GM19238 (cell line): ENCODE results near the gene CMTR1.
A peak's percentile ranks its signal among the peaks of the same experiment; 100 is the strongest.
"Not testable (repeated sequence)": the region's sequence is repeated elsewhere in the genome, so short reads cannot be mapped to it uniquely, and the experiment has no call there.

ENCODE experiments used
- DNase-seq: peaks from one replicate; pipeline ENCODE4 v3.0.0; 2011; ENCODE audit warnings: low spot score; ENCODE audit not compliant: insufficient read length

Gene CMTR1

DNA sequence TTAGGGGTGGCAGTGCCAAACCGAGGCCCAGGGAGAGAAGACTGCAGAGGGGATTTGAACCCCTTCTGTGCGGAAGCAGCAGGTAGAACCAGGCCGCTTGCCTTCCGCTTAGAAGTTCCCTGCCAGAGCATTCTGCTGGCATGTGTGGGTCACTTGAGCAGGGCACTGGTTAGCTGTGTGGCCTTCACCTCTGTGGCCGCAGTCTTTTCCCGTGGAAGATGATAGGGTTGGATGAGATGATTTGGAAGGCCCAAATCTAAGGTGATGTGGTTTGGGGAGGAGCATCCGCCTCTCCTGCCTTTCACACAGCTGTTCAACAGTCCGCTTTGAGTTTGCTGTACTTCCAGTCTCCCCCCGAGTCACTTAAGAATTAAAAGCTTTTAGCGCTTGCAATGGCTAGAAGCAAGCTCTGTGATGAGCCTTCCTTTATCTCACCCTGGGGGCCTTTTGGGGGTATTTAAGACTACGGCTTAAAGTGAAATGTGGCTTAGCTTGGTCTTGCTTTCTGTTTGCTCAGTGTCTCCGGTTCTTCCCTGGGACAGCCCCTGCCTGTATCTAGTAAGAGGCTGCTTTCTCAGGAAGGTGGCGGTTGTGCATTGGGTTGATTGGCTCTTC lies 743 bp downstream of the CMTR1 start:
- DNase-seq: peak; percentile 27

DNA sequence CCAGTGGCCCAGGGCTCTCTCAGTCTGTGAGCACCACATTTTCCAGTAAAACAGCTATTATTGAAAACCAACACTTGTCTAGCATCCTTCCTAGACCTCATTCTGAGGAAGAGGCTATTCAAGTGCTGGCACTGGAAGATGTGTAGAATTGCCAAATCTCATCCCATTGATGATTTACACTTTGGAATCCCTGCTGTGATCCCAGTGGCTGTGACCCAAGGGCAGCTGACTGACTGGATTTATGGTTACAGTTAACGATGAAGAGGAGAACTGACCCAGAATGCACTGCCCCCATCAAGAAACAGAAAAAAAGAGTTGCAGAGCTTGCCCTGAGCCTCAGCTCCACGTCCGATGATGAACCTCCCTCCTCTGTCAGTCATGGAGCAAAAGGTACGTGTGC lies 2.4 kb downstream of the CMTR1 start:
- DNase-seq: no peak

DNA sequence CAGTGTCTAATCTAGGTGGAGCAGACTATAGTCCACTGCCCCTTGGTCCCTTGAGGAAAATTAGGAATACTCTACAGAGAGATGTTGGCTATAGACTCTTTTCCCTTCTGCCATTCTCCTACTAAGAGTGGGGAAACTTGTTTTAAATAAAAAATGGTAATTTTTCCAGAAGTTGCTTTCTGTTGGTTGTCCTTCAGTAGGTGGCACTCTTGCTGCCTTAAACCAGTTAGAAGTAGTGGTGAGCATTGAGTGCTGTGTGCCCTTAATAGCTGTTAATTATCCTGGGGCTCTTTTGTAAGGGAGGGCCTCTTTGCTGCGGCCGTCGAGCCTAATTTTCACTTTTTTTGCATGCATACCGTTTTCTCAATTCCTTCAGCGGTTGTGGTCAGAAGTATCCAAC lies 2.8 kb downstream of the CMTR1 start:
- no peak for DNase-seq

DNA sequence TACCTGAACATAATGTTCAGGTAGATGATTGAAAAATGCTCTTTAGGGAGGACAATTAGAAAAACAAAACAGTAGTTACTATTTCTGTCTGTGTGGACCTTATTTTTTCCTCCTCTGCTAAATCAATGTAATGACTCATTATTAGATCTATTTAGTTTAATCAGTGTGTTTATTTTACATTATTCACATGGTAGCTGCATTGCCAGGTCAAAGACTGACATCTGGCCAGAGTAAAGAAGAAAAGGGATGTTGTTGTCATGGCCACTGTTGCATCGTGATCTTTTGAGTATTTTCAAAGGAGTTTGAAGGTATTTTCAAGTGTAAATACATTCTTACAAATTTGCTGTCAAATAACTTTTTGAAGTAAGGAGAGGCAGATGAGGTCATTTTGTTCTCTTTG lies 5.9 kb downstream of the CMTR1 start:
- DNase-seq: no peak

DNA sequence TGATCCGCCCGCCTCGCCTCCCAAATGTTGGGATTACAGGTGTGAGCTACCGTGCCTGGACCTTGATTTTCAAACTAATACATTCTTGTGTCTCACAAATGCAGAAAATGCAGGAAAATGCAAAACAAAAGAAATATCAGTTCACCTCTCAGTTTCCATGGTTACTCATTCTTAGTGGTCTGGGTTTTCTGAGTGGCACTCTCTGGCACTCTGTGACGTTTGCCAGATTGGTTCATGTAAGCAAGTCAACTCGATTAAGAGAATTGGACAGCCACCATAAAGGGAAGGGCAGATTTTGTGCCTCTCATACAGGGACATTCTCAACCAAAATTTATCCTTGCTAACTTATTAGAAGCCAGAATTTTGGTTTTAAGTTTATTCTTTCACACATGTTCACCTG lies 8.6 kb downstream of the CMTR1 start:
- no peak for DNase-seq

DNA sequence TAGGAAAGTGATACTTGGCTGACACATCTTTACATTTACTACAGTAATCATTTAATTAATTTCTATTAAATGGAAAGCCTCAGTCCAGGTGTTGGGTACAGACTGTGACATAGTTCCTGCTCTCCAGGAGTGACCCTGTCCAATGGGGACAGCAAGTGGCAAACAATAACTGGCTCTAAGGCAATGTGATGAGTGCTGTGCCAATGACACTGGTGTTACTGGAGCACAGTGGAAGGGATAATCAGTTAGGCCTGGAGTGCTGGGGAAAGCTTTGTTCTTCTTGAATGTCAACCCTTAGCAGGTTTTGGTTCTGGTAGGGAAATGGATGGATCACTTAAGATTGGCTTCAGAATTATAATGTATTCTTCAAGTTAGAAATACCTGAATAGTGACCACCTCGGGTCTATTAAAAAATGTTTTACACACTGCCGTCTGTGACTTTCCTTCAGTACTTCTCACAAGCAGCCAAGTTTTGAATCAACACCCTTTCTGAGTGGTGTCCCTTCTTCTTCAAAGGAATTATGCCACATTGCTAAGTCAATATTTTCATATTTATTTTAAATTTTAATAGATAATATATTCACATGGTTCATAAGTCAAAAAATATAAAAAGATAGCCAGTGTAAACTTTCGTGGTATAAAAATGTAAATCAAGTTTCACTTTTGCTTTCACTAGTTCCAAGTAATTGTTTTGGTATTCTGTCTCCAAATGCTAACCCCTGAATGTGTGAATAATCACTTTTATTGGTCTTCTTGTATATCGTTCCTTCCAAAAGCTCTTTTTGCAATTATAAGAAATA lies 9.6 kb downstream of the CMTR1 start:
- no peak for DNase-seq

DNA sequence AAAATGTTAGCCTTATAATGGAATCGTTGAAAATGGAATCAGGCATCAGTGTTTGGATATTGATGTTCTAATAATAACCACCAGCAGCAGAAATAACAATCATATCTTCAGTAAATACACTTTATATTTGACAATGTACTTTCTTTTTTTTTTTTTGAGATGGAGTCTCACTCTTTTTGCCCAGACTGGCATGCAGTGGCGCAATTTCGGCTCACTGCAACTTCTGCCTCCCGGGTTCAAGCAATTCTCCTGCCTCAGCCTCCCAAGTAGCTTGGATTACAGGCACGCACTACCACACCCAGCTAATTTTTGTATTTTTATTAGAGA lies 10.2 kb downstream of the CMTR1 start:
- not testable (repeated sequence) for DNase-seq

DNA sequence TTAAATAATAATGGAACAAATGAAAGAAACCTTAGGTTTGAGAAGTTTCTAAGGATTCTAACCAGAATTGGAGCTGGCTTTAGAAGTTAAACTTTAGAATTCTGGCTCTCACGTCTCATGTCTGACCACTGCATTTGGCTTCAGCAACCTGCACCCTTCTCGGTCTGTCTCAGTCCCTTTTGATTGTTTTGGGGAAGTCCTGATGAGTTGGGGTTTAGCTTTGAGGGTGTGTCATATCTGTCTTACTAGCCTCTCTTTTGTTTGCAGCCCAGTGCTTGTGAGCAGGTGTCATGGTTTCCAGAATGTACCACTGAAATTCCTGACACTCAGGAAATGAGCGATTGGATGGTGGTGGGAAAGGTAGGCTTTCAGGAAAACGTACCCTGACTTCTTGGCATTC lies 17.0 kb downstream of the CMTR1 start:
- DNase-seq: no peak

DNA sequence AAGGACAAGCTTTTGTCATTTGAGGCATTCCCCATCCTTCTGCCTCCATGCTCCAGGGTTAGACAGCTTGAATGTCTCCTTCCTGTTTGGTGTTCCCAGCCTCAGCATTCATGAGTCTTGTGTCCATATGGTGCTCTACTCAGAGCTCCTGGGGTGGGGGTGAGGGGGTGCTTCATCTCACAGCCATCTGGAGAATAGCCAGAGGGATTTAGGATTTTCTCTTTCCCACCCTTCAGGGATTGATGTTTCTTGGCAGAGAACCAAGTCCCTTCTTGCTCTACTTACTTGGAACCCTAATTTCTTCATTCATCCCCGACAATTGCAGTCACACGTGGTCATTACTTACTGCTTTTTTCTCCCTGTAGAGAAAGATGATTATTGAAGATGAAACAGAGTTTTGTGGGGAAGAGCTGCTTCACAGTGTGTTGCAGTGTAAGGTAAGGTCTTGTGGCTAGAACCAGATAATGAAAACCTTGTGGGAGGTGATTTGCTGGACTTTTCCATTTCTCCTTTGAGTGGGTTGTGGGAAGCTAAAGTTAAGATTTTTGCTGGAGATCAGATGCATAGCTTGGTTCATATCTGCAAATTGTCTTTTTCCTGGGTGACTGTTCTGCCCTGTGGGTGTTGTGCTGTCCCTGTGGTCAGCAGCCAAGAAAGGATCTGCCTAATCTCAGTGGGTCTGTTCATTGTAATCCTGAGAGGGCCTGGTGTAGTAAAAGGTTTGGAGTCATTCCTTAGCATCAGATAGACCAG lies 18.6 kb downstream of the CMTR1 start:
- no peak for DNase-seq

DNA sequence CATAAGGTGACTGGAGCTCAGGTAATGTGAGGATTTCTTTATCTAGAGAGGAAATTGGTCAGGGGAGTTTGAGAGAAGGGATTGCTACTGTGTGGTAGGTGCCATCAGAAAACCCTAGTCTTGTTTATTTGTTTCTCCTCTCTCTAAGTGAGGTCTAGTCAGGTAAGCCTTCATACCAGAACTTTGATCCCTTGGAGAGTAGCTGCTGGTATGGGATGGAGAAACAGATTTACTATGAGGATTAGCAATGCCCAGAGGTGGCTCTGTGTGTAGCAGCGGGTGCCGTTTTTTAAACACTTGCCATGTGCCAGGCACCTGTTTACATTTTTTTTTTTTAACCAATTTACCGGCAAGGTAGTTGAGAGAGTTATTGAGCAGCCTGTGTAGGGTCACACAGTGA lies 19.5 kb downstream of the CMTR1 start:
- no peak for DNase-seq

DNA sequence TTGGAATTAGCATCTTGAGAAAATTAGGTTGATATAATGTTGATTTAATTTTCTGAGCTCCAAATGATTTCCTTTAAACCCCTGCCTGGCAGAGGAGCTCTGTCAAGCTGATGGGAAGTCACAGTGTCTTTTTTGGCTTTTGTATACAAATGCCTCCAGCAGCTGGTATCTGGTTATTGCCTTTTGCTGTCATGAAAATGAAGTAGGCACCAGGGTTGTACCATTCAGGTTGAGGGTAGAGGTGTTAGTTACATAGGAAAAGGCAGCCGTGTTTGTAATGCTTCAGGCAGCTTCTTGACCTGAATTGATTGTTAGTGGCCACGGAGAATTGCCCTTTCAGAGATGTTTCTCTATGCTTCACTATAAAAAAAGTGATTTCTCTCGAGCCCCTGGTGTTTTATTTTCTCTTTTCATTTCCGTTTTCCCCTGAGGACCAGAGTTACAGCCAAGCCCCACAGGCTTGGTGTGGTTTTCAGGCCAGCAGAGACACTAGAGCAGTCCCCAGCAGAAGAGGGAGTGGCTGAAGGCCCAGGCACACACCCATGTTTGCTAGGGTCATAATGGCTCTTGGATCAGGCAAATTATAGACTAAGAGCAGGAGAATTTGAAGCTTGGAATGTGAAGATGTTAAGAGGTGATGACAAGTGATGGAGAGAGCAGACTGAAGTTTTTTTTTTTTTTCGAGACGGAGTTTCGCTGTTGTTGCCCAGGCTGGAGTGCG lies 21.6 kb downstream of the CMTR1 start:
- no peak for DNase-seq

DNA sequence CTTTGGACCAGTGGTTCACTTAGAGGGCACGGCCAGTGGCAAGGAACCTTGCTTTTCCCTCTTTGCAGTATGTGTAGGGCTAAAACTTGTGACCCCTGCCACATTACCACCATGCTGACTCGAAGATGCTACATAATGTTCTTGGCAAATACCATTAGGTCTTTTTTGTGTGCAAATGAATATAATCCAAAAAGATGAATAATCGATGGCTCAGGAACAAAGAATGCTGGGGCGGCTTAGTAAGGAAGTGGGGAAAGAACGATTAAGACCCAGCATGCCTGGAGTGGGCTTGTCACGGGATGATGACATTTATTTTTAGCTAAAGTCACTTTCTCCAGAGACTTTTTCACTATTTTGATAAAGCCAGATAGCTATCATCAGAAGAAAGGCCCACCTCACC lies 23.1 kb downstream of the CMTR1 start:
- no peak for DNase-seq

DNA sequence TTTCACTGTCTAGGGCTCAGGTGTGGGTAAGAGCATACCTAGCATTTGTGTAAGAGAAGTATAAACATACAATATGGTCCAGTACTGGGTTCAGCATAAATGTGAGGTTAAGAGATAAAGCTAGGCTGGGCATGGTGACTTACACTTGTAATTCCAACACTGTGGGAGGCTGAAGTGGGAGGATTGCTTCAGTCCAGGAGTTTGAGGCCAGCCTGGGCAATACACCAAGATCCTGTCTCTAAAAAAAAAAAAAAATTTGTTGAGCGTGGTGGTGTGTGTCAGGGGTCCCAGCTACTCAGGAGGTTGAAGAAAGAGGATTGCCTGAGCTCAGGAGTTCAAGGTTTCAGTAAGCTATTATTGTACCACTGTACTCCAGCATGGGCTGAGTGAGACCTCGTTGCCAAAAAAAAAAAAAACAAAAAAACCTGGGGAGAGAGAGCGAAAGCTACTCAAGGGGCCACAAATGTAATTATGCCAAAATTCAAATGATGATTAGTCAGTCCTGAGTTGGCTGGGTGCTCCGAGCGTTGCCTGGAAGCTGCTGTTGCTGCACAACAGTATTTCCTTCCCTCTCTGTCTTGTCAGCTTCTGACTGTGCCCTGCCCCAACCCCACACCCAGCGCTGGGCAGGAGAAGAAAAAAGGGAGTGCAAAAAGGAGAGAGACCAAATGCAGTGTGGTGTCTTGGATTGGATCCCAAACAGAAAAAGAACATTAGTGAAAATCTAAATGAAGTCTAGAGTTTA lies 24.0 kb downstream of the CMTR1 start:
- no peak for DNase-seq

DNA sequence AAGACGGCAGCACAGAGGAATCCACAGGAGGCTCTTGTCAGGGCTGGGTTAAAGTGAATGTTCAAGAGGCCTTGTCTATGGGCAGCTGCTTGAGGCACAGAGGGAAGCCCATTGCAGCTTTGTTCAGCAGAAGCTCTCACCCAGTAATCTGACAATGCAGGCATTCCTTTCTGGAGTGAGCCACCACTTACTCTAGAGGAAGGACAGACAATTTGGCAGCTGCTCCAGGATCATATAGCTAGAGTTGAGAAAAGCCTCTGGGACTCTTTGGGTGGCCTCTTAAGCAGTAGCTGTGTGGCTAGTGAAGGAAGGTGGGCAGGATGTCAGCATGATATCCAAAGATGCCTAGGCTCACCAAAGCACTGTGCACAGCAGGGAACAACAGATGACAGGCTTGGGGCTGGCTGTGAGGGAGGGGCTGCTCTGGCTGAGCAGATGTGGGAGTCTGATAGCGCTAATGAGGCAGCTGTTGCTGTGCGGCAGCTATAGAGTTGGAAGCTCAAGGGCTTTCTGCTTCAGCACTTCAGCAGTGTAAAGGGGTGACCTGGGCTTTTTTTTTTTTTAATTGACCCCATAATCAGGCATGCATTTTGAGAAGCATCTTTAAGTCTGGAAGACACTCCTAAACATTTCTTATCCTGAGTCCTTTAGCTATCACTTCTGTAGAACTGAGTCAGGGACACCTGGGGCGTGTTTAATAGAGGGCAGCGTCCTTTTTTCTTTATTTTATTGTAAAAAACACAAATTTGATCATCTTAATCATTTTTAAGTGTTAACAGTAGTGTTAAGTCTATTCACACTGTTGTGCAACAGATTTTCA lies 27.2 kb downstream of the CMTR1 start:
- no peak for DNase-seq

DNA sequence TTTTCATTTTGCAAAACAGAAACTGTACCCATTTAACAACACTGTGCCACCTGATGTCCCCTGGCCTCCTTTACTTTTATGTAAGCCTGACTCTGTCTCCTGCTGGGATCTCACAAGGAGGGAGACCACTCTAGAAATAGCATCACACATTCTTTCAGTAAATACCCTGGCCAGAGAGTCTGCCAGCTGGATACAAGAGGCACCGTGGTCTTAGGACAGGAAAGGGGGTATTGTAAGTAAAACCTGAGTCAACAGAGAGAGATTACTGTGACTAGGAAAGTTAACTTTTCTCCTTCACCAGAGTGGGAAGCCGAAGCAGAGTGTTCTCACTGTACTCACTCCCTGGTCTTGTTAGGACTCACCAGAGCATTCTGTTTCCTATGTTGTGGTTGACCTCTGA lies 27.8 kb downstream of the CMTR1 start:
- DNase-seq: no peak

DNA sequence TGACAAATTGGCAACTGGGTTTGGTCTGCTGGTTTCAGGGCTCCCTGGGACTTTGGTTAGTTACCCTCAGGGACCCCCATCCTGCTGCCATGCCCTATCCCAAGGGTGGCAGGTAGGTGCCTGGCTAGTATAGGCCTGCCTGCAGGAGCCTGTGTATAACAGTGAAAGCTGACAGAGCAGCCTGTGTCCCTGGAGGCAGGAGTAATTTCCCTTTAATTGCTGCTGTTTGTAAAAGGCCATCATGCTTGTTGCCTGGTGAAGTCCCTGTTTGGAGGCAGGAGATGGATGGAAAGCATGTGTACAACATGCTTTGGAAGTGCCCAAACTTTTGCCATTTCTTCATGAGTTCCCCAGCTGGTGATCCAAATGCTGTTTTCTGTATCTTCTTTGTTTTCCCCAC lies 30.1 kb downstream of the CMTR1 start:
- DNase-seq: no peak

DNA sequence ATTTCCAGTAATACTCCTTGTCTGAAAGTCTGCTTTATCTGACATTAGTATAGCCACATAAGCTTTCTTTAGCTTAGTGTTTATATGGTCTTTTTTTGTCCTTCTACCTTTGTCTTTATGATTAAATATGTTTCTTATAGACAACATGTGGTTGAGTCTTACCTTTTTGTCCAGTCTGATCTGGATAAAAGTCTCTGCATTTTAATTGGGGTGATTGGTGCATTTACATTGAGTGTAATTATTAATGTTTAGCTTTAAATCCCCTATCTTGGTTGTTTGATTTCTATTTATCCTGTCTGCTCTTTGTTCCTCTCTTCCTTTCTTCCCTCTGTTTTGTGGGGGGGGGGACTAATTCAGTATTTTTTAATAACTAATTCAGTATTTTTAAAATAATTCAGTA lies 34.7 kb downstream of the CMTR1 start:
- DNase-seq: no peak

DNA sequence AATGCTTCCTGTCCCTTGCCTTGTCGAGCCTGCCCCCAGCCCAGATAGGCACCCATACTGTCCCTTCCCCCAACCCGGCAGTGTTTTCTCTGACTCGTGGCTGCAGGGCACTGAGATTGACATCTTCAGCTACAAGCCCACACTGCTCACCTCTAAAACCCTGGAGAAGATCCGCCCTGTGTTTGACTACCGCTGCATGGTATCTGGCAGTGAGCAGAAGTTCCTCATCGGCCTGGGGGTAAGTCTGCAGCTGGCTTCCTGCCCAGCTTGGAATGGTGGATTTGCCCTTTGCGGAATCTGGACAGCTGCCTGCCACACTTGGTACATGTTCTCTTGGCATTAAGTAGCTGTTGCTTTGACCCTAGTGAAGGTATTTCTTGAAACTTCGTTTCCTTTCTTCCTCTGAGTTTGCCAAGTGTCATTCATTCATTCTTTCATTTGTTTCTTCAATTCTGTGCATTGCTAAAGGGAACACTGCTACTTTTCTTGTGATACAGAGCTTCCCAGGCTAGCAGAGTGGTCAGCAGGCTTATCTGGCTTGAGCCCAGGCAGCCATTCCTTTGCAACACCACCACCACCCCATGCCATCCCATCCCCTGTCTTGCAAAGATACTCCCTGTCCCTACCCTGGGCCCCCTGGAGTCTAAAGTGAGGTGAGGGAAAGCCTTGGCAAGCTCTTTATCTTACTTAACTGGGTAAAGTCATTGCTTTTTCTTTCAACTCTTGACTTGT lies 40.5 kb downstream of the CMTR1 start:
- no peak for DNase-seq

DNA sequence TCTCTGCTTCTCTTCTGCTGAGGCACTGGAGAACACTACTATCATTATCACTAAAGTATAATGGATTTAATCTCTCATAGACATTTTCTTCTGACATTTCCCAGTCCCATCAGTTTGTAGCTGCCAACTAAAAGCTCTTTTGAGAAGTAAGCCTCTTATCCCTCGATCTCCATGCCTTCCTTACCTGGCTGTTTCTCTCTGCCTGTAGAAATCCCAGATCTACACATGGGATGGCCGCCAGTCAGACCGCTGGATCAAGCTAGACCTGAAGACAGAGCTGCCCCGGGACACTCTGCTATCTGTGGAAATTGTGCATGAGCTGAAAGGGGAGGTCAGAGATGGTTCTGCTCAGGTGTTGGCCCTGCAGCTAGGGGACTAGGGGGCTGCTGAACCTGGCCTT lies 41.3 kb downstream of the CMTR1 start:
- DNase-seq: no peak

DNA sequence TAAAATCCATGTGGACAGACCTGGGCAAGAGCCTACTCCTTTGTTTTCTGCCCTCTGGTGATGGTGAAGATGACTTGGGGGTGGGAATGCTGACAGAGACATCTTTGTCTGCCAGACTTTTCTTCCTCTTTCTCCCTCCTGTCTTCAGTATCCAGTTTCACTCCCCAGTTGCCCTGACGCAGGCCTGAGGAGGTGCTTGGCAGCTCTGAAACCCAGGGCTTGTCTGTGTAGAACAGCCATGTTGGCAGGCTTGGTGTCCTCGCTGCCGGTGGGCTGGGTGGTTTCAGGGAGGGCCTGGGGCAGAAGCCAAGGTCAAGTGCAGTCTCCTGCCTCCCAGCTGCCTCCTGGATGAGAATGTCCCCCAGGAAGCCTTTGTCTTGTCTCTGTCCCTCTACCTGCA lies 44.2 kb downstream of the CMTR1 start:
- DNase-seq: no peak
